ENCODE results near the gene SYT15. TPM values are rescaled to one million over a fixed set of nuclear protein-coding genes. Genes with fewer than 3 reads are reported as not detected.
"Not testable (repeated sequence)": the region's sequence is repeated elsewhere in the genome, so short reads cannot be mapped to it uniquely, and the experiment has no call there.

The SYT15 gene
- total and polyA plus RNA-seq, 2 of the 4 experiments (the other 2 are of a cell fraction) = 0.54 to 0.68 TPM

- H3K14ac ChIP-seq (replicated peaks; ENCODE audit: low read depth, low read length); H3K23ac ChIP-seq (ENCODE audit: low read depth, low read length); H3K27ac ChIP-seq (ENCODE audit: insufficient read depth, low read length); H2BK20ac ChIP-seq (ENCODE audit: low read depth, low read length); intact Hi-C loops (cut with micrococcal nuclease); H4K91ac ChIP-seq (ENCODE audit: insufficient read depth, low read depth, low read length); H2AFZ ChIP-seq (replicated peaks; ENCODE audit: low read length, poor library complexity); dilution Hi-C loops (cut with HindIII; ENCODE audit: low sequenced_read_pairs, unreplicated experiment); H3K36me3 ChIP-seq (ENCODE audit: control insufficient read depth, insufficient read depth, low read length); in situ Hi-C loops (cut with MboI; ENCODE audit: low sequenced_read_pairs); H3K56ac ChIP-seq (ENCODE audit: extremely low read depth, insufficient read depth, low read length); POLR2A ChIA-PET (ENCODE audit: unreplicated experiment); H3K4me2 ChIP-seq (ENCODE audit: low read depth, low read length); H3K4me3 ChIP-seq (ENCODE audit: insufficient read depth, low read depth, low read length); H3K9ac ChIP-seq (ENCODE audit: low read depth, low read length); H2AK5ac ChIP-seq (ENCODE audit: low read depth, low read length); H3K4me1 ChIP-seq (ENCODE audit: control insufficient read depth, insufficient read depth, low read length); H3K4ac ChIP-seq (ENCODE audit: low read depth, low read length); H2BK120ac ChIP-seq (ENCODE audit: low read depth, low read length); H3K27me3 ChIP-seq (ENCODE audit: control insufficient read depth, insufficient read depth, low read length); H3K9me3 ChIP-seq (ENCODE audit: control insufficient read depth, insufficient read depth, low read length); DNase-seq; H2BK15ac ChIP-seq (ENCODE audit: low read depth, low read length); BruUV-seq (replicated peaks); ATAC-seq (ENCODE audit: low read depth); H2BK5ac ChIP-seq (ENCODE audit: low read depth, low read length, poor library complexity, severe bottlenecking); H4K8ac ChIP-seq (ENCODE audit: low read depth in 2 of 2, low read length in 2 of 2); H4K20me1 ChIP-seq (ENCODE audit: insufficient read depth, low read length); H3K9me1 ChIP-seq (ENCODE audit: insufficient read depth, low read length); H3K79me1 ChIP-seq (ENCODE audit: low read depth in 1 of 2, low read length in 2 of 2); CTCF ChIA-PET; H2AK9ac ChIP-seq (replicated peaks; ENCODE audit: low read depth, low read length, poor library complexity); H3K18ac ChIP-seq (ENCODE audit: low read depth, low read length); H4K5ac ChIP-seq (ENCODE audit: low read depth, low read length): not testable (repeated sequence)
- WGBS, 2 experiments (ENCODE audit: extremely low coverage in 2 of 2, insufficient read length in 1 of 2) = no CpG with 5 or more reads among the region's 50 CpGs
These were observed 1.1 kb upstream of the SYT15 start for GRCh38 chr10:46577624-46578473.

- H2AFZ ChIP-seq (replicated peaks; ENCODE audit: low read length, poor library complexity); dilution Hi-C loops (cut with HindIII; ENCODE audit: low sequenced_read_pairs, unreplicated experiment); H3K4me1 ChIP-seq (ENCODE audit: control insufficient read depth, insufficient read depth, low read length); in situ Hi-C loops (cut with MboI; ENCODE audit: low sequenced_read_pairs); H2BK120ac ChIP-seq (ENCODE audit: low read depth, low read length); intact Hi-C loops (cut with micrococcal nuclease); H3K27me3 ChIP-seq (ENCODE audit: control insufficient read depth, insufficient read depth, low read length); ATAC-seq (ENCODE audit: low read depth); H3K27ac ChIP-seq (ENCODE audit: insufficient read depth, low read length); H3K4ac ChIP-seq (ENCODE audit: low read depth, low read length); H3K36me3 ChIP-seq (ENCODE audit: control insufficient read depth, insufficient read depth, low read length); H3K9me3 ChIP-seq (ENCODE audit: control insufficient read depth, insufficient read depth, low read length); H4K5ac ChIP-seq (ENCODE audit: low read depth, low read length); H3K79me1 ChIP-seq (ENCODE audit: low read depth in 1 of 2, low read length in 2 of 2); H3K18ac ChIP-seq (ENCODE audit: low read depth, low read length); H4K20me1 ChIP-seq (ENCODE audit: insufficient read depth, low read length); H4K8ac ChIP-seq (ENCODE audit: low read depth in 2 of 2, low read length in 2 of 2); H3K56ac ChIP-seq (ENCODE audit: extremely low read depth, insufficient read depth, low read length); POLR2A ChIA-PET (ENCODE audit: unreplicated experiment); H3K9me1 ChIP-seq (ENCODE audit: insufficient read depth, low read length); H3K4me2 ChIP-seq (ENCODE audit: low read depth, low read length); CTCF ChIA-PET; BruUV-seq (replicated peaks); H3K9ac ChIP-seq (ENCODE audit: low read depth, low read length); H2BK5ac ChIP-seq (ENCODE audit: low read depth, low read length, poor library complexity, severe bottlenecking); H2AK5ac ChIP-seq (ENCODE audit: low read depth, low read length); H3K23ac ChIP-seq (ENCODE audit: low read depth, low read length); H2AK9ac ChIP-seq (replicated peaks; ENCODE audit: low read depth, low read length, poor library complexity); H3K4me3 ChIP-seq (ENCODE audit: insufficient read depth, low read depth, low read length); H2BK15ac ChIP-seq (ENCODE audit: low read depth, low read length); H2BK20ac ChIP-seq (ENCODE audit: low read depth, low read length); DNase-seq; H3K14ac ChIP-seq (replicated peaks; ENCODE audit: low read depth, low read length); H4K91ac ChIP-seq (ENCODE audit: insufficient read depth, low read depth, low read length): not testable (repeated sequence)
- no CpG with 5 or more reads among the region's 21 CpGs for WGBS, 2 experiments (ENCODE audit: extremely low coverage in 2 of 2, insufficient read length in 1 of 2)
These were observed 450 bp downstream of the SYT15 start for GRCh38 chr10:46579378-46579777.

Measured in IMR-90 (cell line).